H1 (cell line): ENCODE results near the gene CX3CR1. TPM values are rescaled to one million over a fixed set of nuclear protein-coding genes. Genes with fewer than 3 reads are reported as not detected.

Source experiments
- CTCF ChIA-PET: fragments of 300-600 bp; sonication (Branson Sonifier 250); formaldehyde crosslinking; loops from one replicate; lab custom pipeline; 2021; ENCODE audit not compliant: partially characterized antibody; lab: Charles Lee
- POLR2A ChIA-PET: fragments of 300-600 bp; sonication (Branson Sonifier 250); formaldehyde crosslinking; loops from one replicate; lab custom pipeline; 2021; ENCODE audit warnings: inconsistent platforms; ENCODE audit not compliant: partially characterized antibody; lab: Charles Lee
- DNase-seq, 2 experiments: peaks; one replicate each; pipeline versions ENCODE4 v3.0.0 to v3.0.0-alpha.2; 2010 to 2022; ENCODE audit warnings: low spot score in 2 of 2, low read depth in 1 of 2, mixed read lengths in 1 of 2
- FAIRE-seq: peaks from 2 replicates; lab custom pipeline; 2011; peaks lifted over from hg19 to GRCh38; lab: Jason Lieb, UNC
- H2AFZ ChIP-seq: 2 replicates; pipeline ENCODE4 v1.8.1; 2012; ENCODE audit warnings: low read length, inconsistent platforms
- H2AK5ac ChIP-seq: 2 replicates; pipeline ENCODE4 v1.6.1; 2013; ENCODE audit warnings: low read depth, low read length
- H2BK120ac ChIP-seq: replicated peaks from 2 replicates; pipeline ENCODE3; 2013; ENCODE audit warnings: low read depth, low read length, inconsistent platforms
- H2BK12ac ChIP-seq: 2 replicates; pipeline ENCODE4 v1.6.1; 2013; ENCODE audit warnings: low read depth, low read length
- H2BK15ac ChIP-seq: 2 replicates; pipeline ENCODE4 v1.6.1; 2013; ENCODE audit warnings: low read length
- H2BK20ac ChIP-seq: 2 replicates; pipeline ENCODE4 v1.6.1; 2013; ENCODE audit warnings: low read length
- H2BK5ac ChIP-seq: 2 replicates; pipeline ENCODE4 v1.6.1; 2013; ENCODE audit warnings: low read depth, low read length
- H3K14ac ChIP-seq: 2 replicates; pipeline ENCODE4 v1.6.1; 2013; ENCODE audit warnings: inconsistent platforms; ENCODE audit not compliant: insufficient read length
- H3K18ac ChIP-seq: 2 replicates; pipeline ENCODE4 v1.6.1; 2013; ENCODE audit warnings: low read length; ENCODE audit errors: extremely low read depth
- H3K23ac ChIP-seq: 2 replicates; pipeline ENCODE4 v1.6.1; 2013; ENCODE audit warnings: inconsistent platforms; ENCODE audit not compliant: insufficient read length
- H3K23me2 ChIP-seq: 2 replicates; pipeline ENCODE4 v1.6.1; 2013; ENCODE audit warnings: low read depth, low read length
- H3K27ac ChIP-seq: 2 replicates; pipeline ENCODE4 v1.6.1; 2011; ENCODE audit warnings: low read depth, low read length, inconsistent platforms
- H3K27me3 ChIP-seq, 4 experiments: replicated peaks in 1 of 4; 1 replicate in 1 of 4; 2 replicates in 3 of 4; pipeline versions ENCODE4 v1.6.1 to v1.8.1; 2011 to 2013; ENCODE audit warnings: low read length in 3 of 4, mild to moderate bottlenecking in 3 of 4, inconsistent platforms in 2 of 4, mixed read lengths in 2 of 4, moderate library complexity in 1 of 4; ENCODE audit not compliant: control insufficient read depth in 3 of 4, insufficient read depth in 3 of 4; ENCODE audit errors: extremely low read depth in 1 of 4
- H3K36me3 ChIP-seq, 4 experiments: 2 replicates each; pipeline versions ENCODE4 v1.6.1 to v1.8.1; 2011 to 2013; ENCODE audit warnings: mild to moderate bottlenecking in 4 of 4, low read length in 3 of 4, moderate library complexity in 2 of 4, control low read depth in 1 of 4, inconsistent platforms in 1 of 4; ENCODE audit not compliant: insufficient read depth in 4 of 4, control insufficient read depth in 2 of 4
- H3K4ac ChIP-seq: replicated peaks from 2 replicates; pipeline ENCODE3; 2013; ENCODE audit warnings: low read length, low read depth, mixed read lengths, inconsistent platforms; ENCODE audit not compliant: insufficient read length
- H3K4me1 ChIP-seq, 4 experiments: replicated peaks in 1 of 4; 1 replicate in 1 of 4; 2 replicates in 3 of 4; pipeline versions ENCODE4 v1.6.1 to v1.8.1; 2011 to 2013; ENCODE audit warnings: low read length in 3 of 4, inconsistent platforms in 2 of 4, mixed read lengths in 1 of 4; ENCODE audit not compliant: insufficient read depth in 4 of 4, control insufficient read depth in 3 of 4
- H3K4me2 ChIP-seq, 2 experiments: 2 replicates each; pipeline versions ENCODE4 v1.6.1 to v1.8.1; 2011 to 2013; ENCODE audit warnings: low read depth in 2 of 2, low read length in 2 of 2, control low read depth in 1 of 2, inconsistent platforms in 1 of 2, mild to moderate bottlenecking in 1 of 2; ENCODE audit not compliant: insufficient read depth in 1 of 2
- H3K4me3 ChIP-seq, 4 experiments: fragments of 200-600, 300-600 bp in 1 of 4; sonication (generic), shearing (Covaris generic), sonication (Bioruptor Twin) in 1 of 4; 2 replicates each; pipeline versions ENCODE4 v1.5.1 to v1.8.1; 2011 to 2016; ENCODE audit warnings: low read length in 4 of 4, low read depth in 3 of 4, control low read depth in 2 of 4, inconsistent platforms in 2 of 4, mild to moderate bottlenecking in 2 of 4, mixed read lengths in 1 of 4, moderate library complexity in 1 of 4; ENCODE audit not compliant: insufficient read depth in 2 of 4; ENCODE audit errors: extremely low read depth in 1 of 4
- H3K56ac ChIP-seq: replicated peaks from 2 replicates; pipeline ENCODE3; 2013; ENCODE audit warnings: low read depth, mild to moderate bottlenecking, mixed read lengths, low read length, inconsistent platforms; ENCODE audit not compliant: insufficient read length
- H3K79me1 ChIP-seq: 2 replicates; pipeline ENCODE4 v1.6.1; 2013; ENCODE audit warnings: low read depth, low read length, control low read depth
- H3K79me2 ChIP-seq, 2 experiments: 2 replicates each; pipeline versions ENCODE4 v1.6.1 to v1.8.1; 2012 to 2013; ENCODE audit warnings: low read length in 2 of 2, mild to moderate bottlenecking in 2 of 2, inconsistent platforms in 1 of 2; ENCODE audit not compliant: insufficient read depth in 2 of 2, control insufficient read depth in 1 of 2
- H3K9ac ChIP-seq, 4 experiments: replicated peaks in 1 of 4; 1 replicate in 1 of 4; 2 replicates in 3 of 4; pipeline versions ENCODE4 v1.6.1 to v1.8.1; 2011 to 2013; ENCODE audit warnings: low read depth in 3 of 4, low read length in 3 of 4, control low read depth in 2 of 4, mild to moderate bottlenecking in 2 of 4, moderate library complexity in 2 of 4, inconsistent platforms in 1 of 4; ENCODE audit errors: extremely low read depth in 1 of 4
- H3K9me3 ChIP-seq, 2 experiments: 2 replicates each; pipeline versions ENCODE4 v1.6.1 to v1.8.1; 2012 to 2013; ENCODE audit warnings: mild to moderate bottlenecking in 2 of 2, moderate library complexity in 2 of 2, control low read depth in 1 of 2, inconsistent platforms in 1 of 2, low read depth in 1 of 2, low read length in 1 of 2, mixed read lengths in 1 of 2; ENCODE audit not compliant: insufficient read depth in 2 of 2
- H4K20me1 ChIP-seq, 2 experiments: replicated peaks in 1 of 2; 2 replicates each; pipeline versions ENCODE3 to v1.8.1; 2011 to 2013; ENCODE audit warnings: inconsistent platforms in 2 of 2, low read length in 2 of 2, mild to moderate bottlenecking in 1 of 2; ENCODE audit not compliant: insufficient read depth in 2 of 2, control insufficient read depth in 1 of 2
- H4K5ac ChIP-seq: 2 replicates; pipeline ENCODE4 v1.6.1; 2013; ENCODE audit warnings: low read length, low read depth, mixed read lengths, inconsistent platforms; ENCODE audit not compliant: insufficient read length
- H4K8ac ChIP-seq: 2 replicates; pipeline ENCODE4 v1.8.0; 2013; ENCODE audit warnings: mild to moderate bottlenecking, moderate library complexity, low read length, inconsistent platforms; ENCODE audit not compliant: insufficient read depth; ENCODE audit errors: extremely low read depth
- H4K91ac ChIP-seq: replicated peaks from 2 replicates; pipeline ENCODE3; 2013; ENCODE audit warnings: low read length, mixed read lengths, inconsistent platforms; ENCODE audit not compliant: insufficient read length
- EZH2 ChIP-seq: fragments of 200-600 bp; sonication (generic); IDR thresholded peaks from 2 replicates; pipeline ENCODE4 v1.7.1; 2012; ENCODE audit warnings: low read depth, mild to moderate bottlenecking, moderate library complexity, low read length, inconsistent platforms; ENCODE audit not compliant: severe bottlenecking
- HDAC2 ChIP-seq, 2 experiments: fragments of 300-600 bp in 1 of 2; sonication (generic) in 1 of 2; IDR thresholded peaks; 2 replicates each; pipeline ENCODE4 v1.6.1; 2011 to 2012; ENCODE audit warnings: low read depth in 2 of 2, low read length in 2 of 2, mild to moderate bottlenecking in 2 of 2, moderate library complexity in 2 of 2, borderline replicate concordance in 1 of 2, inconsistent platforms in 1 of 2
- HDAC6 ChIP-seq: IDR thresholded peaks from one replicate; pipeline ENCODE4 v1.7.1; 2012; ENCODE audit warnings: low read depth, mild to moderate bottlenecking, inconsistent platforms, low read length, moderate library complexity
- NANOG ChIP-seq: IDR thresholded peaks from 2 replicates; pipeline ENCODE4 v1.6.1; 2011; ENCODE audit warnings: low read length, low read depth, mild to moderate bottlenecking, inconsistent platforms; ENCODE audit not compliant: insufficient read depth, poor library complexity, severe bottlenecking
- WGBS, 2 experiments: shearing (Covaris generic) in 1 of 2; methylation state at CpG; one replicate each; pipeline versions ENCODE4 v1.1.6 to v1.1.7; 2013 to 2015; ENCODE audit warnings: low lambda C conversion rate in 2 of 2, mixed read lengths in 2 of 2, inconsistent platforms in 1 of 2, low coverage in 1 of 2, missing lambda C conversion rate in 1 of 2; ENCODE audit not compliant: insufficient replicate concordance in 2 of 2, insufficient coverage in 1 of 2, insufficient read length in 1 of 2; ENCODE audit errors: extremely low coverage in 1 of 2, missing lambda C conversion rate in 1 of 2; 5-methylcytosine and 5-hydroxymethylcytosine counted together
- polyA plus RNA-seq, 7 experiments: library from polyadenylated mRNA; depleted of rRNA in 3 of 7; stranded (reverse) in 5 of 7; unstranded in 2 of 7; fragments of >200 nt in 5 of 7; fragments of 200-250 nt in 2 of 7; gene quantifications; 1 replicate in 5 of 7; 2 replicates in 1 of 7; 4 replicates in 1 of 7; pipeline versions ENCODE4 v1.2.1 to v1.2.3, GENCODE V29; 2011 to 2013; ENCODE audit warnings: missing spikeins in 2 of 7, mixed read lengths in 2 of 7
- total RNA-seq: library from RNA; stranded (reverse); fragmentation: NEBNext Ultra II Directional; extraction: Animal tissue kit (Norgen Biotek cat#: 25700); gene quantifications from 2 replicates; pipeline ENCODE4 v1.2.1, GENCODE V29; 2021

Gene CX3CR1
- total and polyA plus RNA-seq, 2 of the 8 experiments (the other 6 are each of a cell fraction or from before 2014, with no cell fraction given) = 0.08 TPM; not detected in 1

DNA sequence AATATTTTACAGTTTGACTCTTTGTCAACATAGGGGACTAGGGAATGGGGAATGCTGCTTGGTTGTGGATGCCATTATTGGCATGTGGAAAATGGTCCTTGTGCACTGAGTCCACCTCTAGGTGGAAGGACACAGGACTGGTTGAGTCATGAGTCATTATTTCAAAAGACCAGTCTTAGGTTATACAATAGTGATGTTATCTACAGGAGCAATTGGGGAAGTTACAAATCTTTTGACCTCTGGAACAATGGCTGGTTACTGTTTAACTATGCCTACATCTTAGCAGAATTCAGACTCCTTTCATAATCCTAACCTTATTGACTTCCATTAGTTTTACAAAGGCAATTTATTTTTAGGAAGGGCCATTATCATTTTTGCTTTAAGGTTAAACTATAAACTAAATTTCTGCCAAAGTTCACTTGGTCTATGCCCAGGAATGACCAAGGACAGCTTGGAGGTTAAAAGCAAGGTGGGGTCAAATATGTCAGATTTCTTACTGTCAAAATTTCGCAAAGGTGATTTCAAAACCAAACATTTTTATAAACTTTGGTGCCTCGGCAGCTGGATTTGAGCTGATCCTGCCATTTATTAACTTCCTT lies 37.8 kb upstream of the CX3CR1 start:
- TF ChIP-seq HDAC6 (no peak), HDAC2 (IDR thresholded peaks at IDR 0.05; ENCODE audit: borderline replicate concordance in 1 of 2, low read depth in 2 of 2, low read length in 2 of 2) (no peak), EZH2 (no peak), NANOG (no peak)
- Histone ChIP-seq H3K23ac (no peak overlapping the region), H3K36me3 (no peaks in the 10 kb centered on the region), H2BK20ac (no peak overlapping the region), H2BK12ac (no peak overlapping the region), H4K91ac (no peak overlapping the region), H3K27me3 (no peaks in the 10 kb centered on the region), H3K79me1 (no peaks in the 10 kb centered on the region), H3K4ac (no peak overlapping the region), H3K56ac (no peak overlapping the region), H2BK5ac (no peak overlapping the region), H2AK5ac (no peak overlapping the region), H3K4me3 (no peak overlapping the region), H2BK120ac (no peak overlapping the region), H4K20me1 (no peaks in the 10 kb centered on the region), H3K14ac (no peak overlapping the region), H4K8ac (no peak overlapping the region), H2AFZ (no peak overlapping the region), H3K9me3 (peaks cover 0 to 7% of the 10 kb centered on the region in 2 experiments; a peak in 1 of 4 replicates), H3K4me2 (no peak overlapping the region), H3K27ac (no peak overlapping the region), H3K4me1 (no peaks in the 10 kb centered on the region), H3K23me2 (no peaks in the 10 kb centered on the region), H3K79me2 (no peaks in the 10 kb centered on the region), H2BK15ac (no peak overlapping the region), H4K5ac (no peak overlapping the region), H3K18ac (no peak overlapping the region), H3K9ac (no peak overlapping the region)
- POLR2A ChIA-PET = no interaction called here
- CTCF ChIA-PET = interaction anchor here (1.1 to 1.6 kb wide), 2 partner anchors 25 to 29 kb away, joined by 3 to 7 read pairs; no protein-coding TSS in a partner anchor
- WGBS, 2 experiments = 86% methylated on average over 2 of the region's 2 CpGs; no CpG with 5 or more reads in 1 of the 2 experiments
- DNase-seq (no peak), FAIRE-seq (no peak)
